ENCODE data around the gene B4GALNT1.

DNA sequence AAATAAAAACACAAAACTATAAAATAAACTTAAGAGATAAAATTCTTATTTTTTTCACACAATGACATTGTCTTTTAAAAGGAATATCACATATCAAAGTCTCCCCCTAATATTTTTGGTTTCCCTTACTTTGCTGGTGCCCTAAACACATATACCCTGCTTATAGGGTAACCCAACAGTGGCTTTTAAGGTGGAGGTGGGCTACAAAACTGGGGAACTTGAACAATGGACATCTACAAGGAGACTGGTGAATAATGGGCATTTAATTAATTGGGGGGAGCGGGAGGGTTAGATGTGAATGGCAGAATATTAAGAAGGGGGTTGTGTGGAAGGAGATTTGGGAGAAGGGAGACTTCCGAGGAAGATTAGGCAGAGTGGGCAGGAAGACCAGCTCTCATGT, 9.6 kb downstream of the B4GALNT1 start:
- TF ChIP-seq, protein P1, sequence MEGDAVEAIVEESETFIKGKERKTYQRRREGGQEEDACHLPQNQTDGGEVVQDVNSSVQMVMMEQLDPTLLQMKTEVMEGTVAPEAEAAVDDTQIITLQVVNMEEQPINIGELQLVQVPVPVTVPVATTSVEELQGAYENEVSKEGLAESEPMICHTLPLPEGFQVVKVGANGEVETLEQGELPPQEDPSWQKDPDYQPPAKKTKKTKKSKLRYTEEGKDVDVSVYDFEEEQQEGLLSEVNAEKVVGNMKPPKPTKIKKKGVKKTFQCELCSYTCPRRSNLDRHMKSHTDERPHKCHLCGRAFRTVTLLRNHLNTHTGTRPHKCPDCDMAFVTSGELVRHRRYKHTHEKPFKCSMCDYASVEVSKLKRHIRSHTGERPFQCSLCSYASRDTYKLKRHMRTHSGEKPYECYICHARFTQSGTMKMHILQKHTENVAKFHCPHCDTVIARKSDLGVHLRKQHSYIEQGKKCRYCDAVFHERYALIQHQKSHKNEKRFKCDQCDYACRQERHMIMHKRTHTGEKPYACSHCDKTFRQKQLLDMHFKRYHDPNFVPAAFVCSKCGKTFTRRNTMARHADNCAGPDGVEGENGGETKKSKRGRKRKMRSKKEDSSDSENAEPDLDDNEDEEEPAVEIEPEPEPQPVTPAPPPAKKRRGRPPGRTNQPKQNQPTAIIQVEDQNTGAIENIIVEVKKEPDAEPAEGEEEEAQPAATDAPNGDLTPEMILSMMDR (IDR thresholded peaks at IDR 0.05), result no peak
- no peak for TF ChIP-seq POLR2A (IDR thresholded peaks at IDR 0.05)
